OCI-LY3 (cell line): ENCODE results near the gene OPHN1.

Source experiments
- EZH2phosphoT487 ChIP-seq: fragments of 200-600 bp; shearing (Covaris generic); IDR thresholded peaks from 2 replicates; pipeline ENCODE4 v1.6.1; 2018; ENCODE audit warnings: antibody characterized with exemption, mixed run types, low read depth
- TF ChIP-seq, protein P1 (sequence below): fragments of 200-600, 300-600 bp; sonication (generic); IDR thresholded peaks from 2 replicates; pipeline ENCODE4 v1.5.1; 2014; ENCODE audit warnings: antibody characterized with exemption, low read length, low read depth

DNA sequence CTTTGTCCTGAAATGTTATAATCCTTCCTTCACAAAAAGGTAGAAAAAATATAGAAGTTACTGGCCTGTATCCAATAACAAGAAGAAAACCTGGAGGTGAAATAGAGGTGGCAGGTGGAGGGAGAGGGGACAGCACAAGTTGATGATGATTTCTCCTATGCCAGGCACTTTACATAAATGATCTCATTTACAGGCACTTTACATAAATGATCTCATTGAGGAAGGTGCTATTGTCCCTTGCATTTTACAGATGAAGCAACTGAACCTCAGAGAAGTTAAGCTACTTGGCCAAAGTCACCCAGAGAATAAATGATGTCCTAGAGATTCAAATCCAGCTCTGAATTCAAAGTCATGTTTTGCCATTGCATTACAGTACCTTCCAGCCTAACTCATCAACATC, 7.1 kb upstream of the OPHN1 start:
- TF ChIP-seq, protein P1, sequence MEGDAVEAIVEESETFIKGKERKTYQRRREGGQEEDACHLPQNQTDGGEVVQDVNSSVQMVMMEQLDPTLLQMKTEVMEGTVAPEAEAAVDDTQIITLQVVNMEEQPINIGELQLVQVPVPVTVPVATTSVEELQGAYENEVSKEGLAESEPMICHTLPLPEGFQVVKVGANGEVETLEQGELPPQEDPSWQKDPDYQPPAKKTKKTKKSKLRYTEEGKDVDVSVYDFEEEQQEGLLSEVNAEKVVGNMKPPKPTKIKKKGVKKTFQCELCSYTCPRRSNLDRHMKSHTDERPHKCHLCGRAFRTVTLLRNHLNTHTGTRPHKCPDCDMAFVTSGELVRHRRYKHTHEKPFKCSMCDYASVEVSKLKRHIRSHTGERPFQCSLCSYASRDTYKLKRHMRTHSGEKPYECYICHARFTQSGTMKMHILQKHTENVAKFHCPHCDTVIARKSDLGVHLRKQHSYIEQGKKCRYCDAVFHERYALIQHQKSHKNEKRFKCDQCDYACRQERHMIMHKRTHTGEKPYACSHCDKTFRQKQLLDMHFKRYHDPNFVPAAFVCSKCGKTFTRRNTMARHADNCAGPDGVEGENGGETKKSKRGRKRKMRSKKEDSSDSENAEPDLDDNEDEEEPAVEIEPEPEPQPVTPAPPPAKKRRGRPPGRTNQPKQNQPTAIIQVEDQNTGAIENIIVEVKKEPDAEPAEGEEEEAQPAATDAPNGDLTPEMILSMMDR = no peak
- TF ChIP-seq EZH2phosphoT487 = no peak
